GM19239 (cell line): ENCODE results near the gene SRGAP2B.
"Not testable (repeated sequence)": the region's sequence is repeated elsewhere in the genome, so short reads cannot be mapped to it uniquely, and the experiment has no call there.

ENCODE experiments used
- DNase-seq: peaks from one replicate; pipeline ENCODE4 v3.0.0; 2011; ENCODE audit warnings: low spot score; ENCODE audit not compliant: insufficient read length
- FAIRE-seq: peaks from 2 replicates; lab custom pipeline; 2011; peaks lifted over from hg19 to GRCh38; lab: Jason Lieb, UNC

SRGAP2B gene

GRCh38 chr1:144918027-144918603 lies 177.0 kb downstream of the SRGAP2B start:
- not testable (repeated sequence) for FAIRE-seq, DNase-seq

- FAIRE-seq, DNase-seq: not testable (repeated sequence)
Observed at GRCh38 chr1:144917154-144918026, 177.7 kb downstream of the SRGAP2B start.

- FAIRE-seq, DNase-seq: not testable (repeated sequence)
Observed at GRCh38 chr1:144913977-144914734, 181.0 kb downstream of the SRGAP2B start.

GRCh38 chr1:144913458-144913857 lies 181.7 kb downstream of the SRGAP2B start:
- not testable (repeated sequence) for DNase-seq, FAIRE-seq

- DNase-seq, FAIRE-seq: not testable (repeated sequence)
Observed at GRCh38 chr1:144910729-144911128, 184.4 kb downstream of the SRGAP2B start.

GRCh38 chr1:144900841-144901240 lies 194.3 kb downstream of the SRGAP2B start:
- FAIRE-seq: not testable (repeated sequence)

GRCh38 chr1:144894454-144895201 lies 200.5 kb downstream of the SRGAP2B start:
- DNase-seq, FAIRE-seq: not testable (repeated sequence)

More at GRCh38 chr1:144900841-144901240, 194.3 kb downstream of the SRGAP2B start:
- not testable (repeated sequence) for DNase-seq

- DNase-seq, FAIRE-seq: not testable (repeated sequence)
Observed at GRCh38 chr1:144893710-144894438, 201.3 kb downstream of the SRGAP2B start.

- FAIRE-seq, DNase-seq: not testable (repeated sequence)
Observed at GRCh38 chr1:144893062-144893461, 202.1 kb downstream of the SRGAP2B start.

GRCh38 chr1:144889450-144890115 lies 205.5 kb downstream of the SRGAP2B start:
- not testable (repeated sequence) for FAIRE-seq

GRCh38 chr1:144883022-144883421 lies 212.1 kb downstream of the SRGAP2B start:
- not testable (repeated sequence) for FAIRE-seq, DNase-seq

More at GRCh38 chr1:144889450-144890115, 205.5 kb downstream of the SRGAP2B start:
- DNase-seq: not testable (repeated sequence)

- not testable (repeated sequence) for FAIRE-seq
Observed at GRCh38 chr1:144882343-144882742, 212.8 kb downstream of the SRGAP2B start.

GRCh38 chr1:144858607-144859006 lies 236.5 kb downstream of the SRGAP2B start:
- not testable (repeated sequence) for FAIRE-seq, DNase-seq

More at GRCh38 chr1:144882343-144882742, 212.8 kb downstream of the SRGAP2B start:
- not testable (repeated sequence) for DNase-seq
